ENCODE data around the gene DUSP6.

- TF ChIP-seq ZNF143 (CRISPR knock-in tag; IDR thresholded peaks at IDR 0.05) (no peak), CTCF (CRISPR knock-in tag; IDR thresholded peaks at IDR 0.05) (no peak), HNRNPK (IDR thresholded peaks at IDR 0.05; ENCODE audit: low read depth, low read length, poor library complexity, severe bottlenecking) (no peak), SNAPC5 (CRISPR knock-in tag; IDR thresholded peaks at IDR 0.05; ENCODE audit: borderline replicate concordance) (no peak), EP300 (IDR thresholded peaks at IDR 0.05; ENCODE audit: low read depth in 2 of 2, low read length in 2 of 2) (no peak), EP300 (CRISPR knock-in tag; IDR thresholded peaks at IDR 0.05; ENCODE audit: borderline replicate concordance) (no peak), POLR2A (IDR thresholded peaks at IDR 0.05; ENCODE audit: insufficient read depth in 1 of 2, low read depth in 2 of 2, low read length in 2 of 2) (peak; percentile 49 to 60), BCLAF1 (IDR thresholded peaks at IDR 0.05) (no peak), CHD4 (IDR thresholded peaks at IDR 0.05; ENCODE audit: borderline replicate concordance, low read length) (no peak), SNRNP70 (IDR thresholded peaks at IDR 0.05; ENCODE audit: low read depth, low read length) (no peak), TCF7L2 (IDR thresholded peaks at IDR 0.05; ENCODE audit: low read depth, low read length) (no peak)
These were observed 5.5 kb downstream of the DUSP6 start for GRCh38 chr12:89346741-89347324.
